Measurements from ENCODE around the gene NALF2.

Gene NALF2

GRCh38 chrX:69503782-69504625 is at the start of gene NALF2:
NALF2 (plus strand) TSS chrX:69504326; CDS start chrX:69505283, 957 bp downstream.
- H3K4me3 Mint-ChIP-seq = peak within 1 kb of the TSS; percentile 83
- H3K27me3 Mint-ChIP-seq = peaks cover 10% of the 10 kb centered on the region
- H3K9me3 Mint-ChIP-seq = no peaks in the 10 kb centered on the region
- no peaks in the 10 kb centered on the region for H3K4me1 Mint-ChIP-seq
- no peak within 1 kb of the TSS for H3K27ac Mint-ChIP-seq
- no peaks in the 10 kb centered on the region for H3K36me3 Mint-ChIP-seq

GRCh38 chrX:69457756-69458155 is 46.4 kb upstream of the NALF2 start:
- H3K27me3 Mint-ChIP-seq = peaks cover 2% of the 10 kb centered on the region
- H3K27ac Mint-ChIP-seq = no peak overlapping the region
- H3K9me3 Mint-ChIP-seq = peaks cover 5% of the 10 kb centered on the region
- H3K36me3 Mint-ChIP-seq = no peaks in the 10 kb centered on the region
- H3K4me3 Mint-ChIP-seq = no peak overlapping the region
- no peaks in the 10 kb centered on the region for H3K4me1 Mint-ChIP-seq

- H3K27me3 Mint-ChIP-seq = peaks cover 10% of the 10 kb centered on the region
- no peak overlapping the region for H3K27ac Mint-ChIP-seq
Observed at GRCh38 chrX:69466546-69466945, 37.6 kb upstream of the NALF2 start.

GRCh38 chrX:69469975-69470374 is 34.2 kb upstream of the NALF2 start:
- peaks cover 16% of the 10 kb centered on the region for H3K27me3 Mint-ChIP-seq
- no peaks in the 10 kb centered on the region for H3K36me3 Mint-ChIP-seq
- H3K4me3 Mint-ChIP-seq = no peak overlapping the region
- H3K27ac Mint-ChIP-seq = no peak overlapping the region
- H3K9me3 Mint-ChIP-seq = no peaks in the 10 kb centered on the region
- no peaks in the 10 kb centered on the region for H3K4me1 Mint-ChIP-seq

More at GRCh38 chrX:69466546-69466945, 37.6 kb upstream of the NALF2 start:
- no peak overlapping the region for H3K4me3 Mint-ChIP-seq
- H3K9me3 Mint-ChIP-seq = peaks cover 4% of the 10 kb centered on the region
- H3K36me3 Mint-ChIP-seq = no peaks in the 10 kb centered on the region
- no peaks in the 10 kb centered on the region for H3K4me1 Mint-ChIP-seq

- Mint-ChIP-seq H3K27ac (no peak overlapping the region), H3K4me1 (no peaks in the 10 kb centered on the region), H3K4me3 (no peak overlapping the region), H3K9me3 (no peaks in the 10 kb centered on the region), H3K36me3 (no peaks in the 10 kb centered on the region), H3K27me3 (peaks cover 13% of the 10 kb centered on the region)
Observed at GRCh38 chrX:69489625-69490024, 14.5 kb upstream of the NALF2 start.

- no peaks in the 10 kb centered on the region for H3K36me3 Mint-ChIP-seq
- no peaks in the 10 kb centered on the region for H3K9me3 Mint-ChIP-seq
- H3K4me3 Mint-ChIP-seq = peak overlapping the region; percentile 7
- H3K4me1 Mint-ChIP-seq = no peaks in the 10 kb centered on the region
- H3K27ac Mint-ChIP-seq = peak overlapping the region; percentile 41
- H3K27me3 Mint-ChIP-seq = peaks cover 8% of the 10 kb centered on the region
Observed at GRCh38 chrX:69493193-69493592, 10.9 kb upstream of the NALF2 start.

- Mint-ChIP-seq H3K4me3 (no peak overlapping the region), H3K4me1 (no peaks in the 10 kb centered on the region), H3K27me3 (peaks cover 6% of the 10 kb centered on the region), H3K36me3 (no peaks in the 10 kb centered on the region), H3K27ac (no peak overlapping the region), H3K9me3 (no peaks in the 10 kb centered on the region)
Observed at GRCh38 chrX:69493766-69494165, 10.4 kb upstream of the NALF2 start.

GRCh38 chrX:69496183-69496582 is 7.9 kb upstream of the NALF2 start:
- Mint-ChIP-seq H3K27ac (no peak overlapping the region), H3K27me3 (peaks cover 4% of the 10 kb centered on the region), H3K9me3 (no peaks in the 10 kb centered on the region), H3K4me1 (no peaks in the 10 kb centered on the region), H3K4me3 (no peak overlapping the region), H3K36me3 (no peaks in the 10 kb centered on the region)

GRCh38 chrX:69501429-69501828 is 2.7 kb upstream of the NALF2 start:
- H3K36me3 Mint-ChIP-seq = no peaks in the 10 kb centered on the region
- H3K27ac Mint-ChIP-seq = no peak overlapping the region

GRCh38 chrX:69503228-69503781 is 821 bp upstream of the NALF2 start:
- no peaks in the 10 kb centered on the region for H3K36me3 Mint-ChIP-seq
- H3K4me1 Mint-ChIP-seq = no peaks in the 10 kb centered on the region
- peaks cover 9% of the 10 kb centered on the region for H3K27me3 Mint-ChIP-seq
- H3K9me3 Mint-ChIP-seq = no peaks in the 10 kb centered on the region
- peak overlapping the region; percentile 78 for H3K4me3 Mint-ChIP-seq
- H3K27ac Mint-ChIP-seq = no peak overlapping the region

More at GRCh38 chrX:69501429-69501828, 2.7 kb upstream of the NALF2 start:
- no peaks in the 10 kb centered on the region for H3K9me3 Mint-ChIP-seq
- H3K4me3 Mint-ChIP-seq = no peak overlapping the region
- H3K27me3 Mint-ChIP-seq = peaks cover 6% of the 10 kb centered on the region
- H3K4me1 Mint-ChIP-seq = no peaks in the 10 kb centered on the region

- no peak overlapping the region for H3K27ac Mint-ChIP-seq
- H3K9me3 Mint-ChIP-seq = no peaks in the 10 kb centered on the region
- no peaks in the 10 kb centered on the region for H3K36me3 Mint-ChIP-seq
- H3K27me3 Mint-ChIP-seq = peaks cover 9% of the 10 kb centered on the region
- no peaks in the 10 kb centered on the region for H3K4me1 Mint-ChIP-seq
- no peak overlapping the region for H3K4me3 Mint-ChIP-seq
Observed at GRCh38 chrX:69504626-69505612, 793 bp downstream of the NALF2 start.

- no peaks in the 10 kb centered on the region for H3K36me3 Mint-ChIP-seq
- peaks cover 9% of the 10 kb centered on the region for H3K27me3 Mint-ChIP-seq
Observed at GRCh38 chrX:69505772-69506616, 1.9 kb downstream of the NALF2 start.

GRCh38 chrX:69506617-69507499 is 2.7 kb downstream of the NALF2 start:
- Mint-ChIP-seq H3K4me1 (no peaks in the 10 kb centered on the region), H3K27ac (no peak overlapping the region), H3K4me3 (no peak overlapping the region), H3K9me3 (no peaks in the 10 kb centered on the region), H3K27me3 (peaks cover 9% of the 10 kb centered on the region), H3K36me3 (no peaks in the 10 kb centered on the region)

More at GRCh38 chrX:69505772-69506616, 1.9 kb downstream of the NALF2 start:
- Mint-ChIP-seq H3K9me3 (no peaks in the 10 kb centered on the region), H3K27ac (no peak overlapping the region), H3K4me3 (peak overlapping the region; percentile 83), H3K4me1 (no peaks in the 10 kb centered on the region)

- Mint-ChIP-seq H3K9me3 (no peaks in the 10 kb centered on the region), H3K27ac (no peak overlapping the region), H3K27me3 (peaks cover 9% of the 10 kb centered on the region), H3K4me1 (no peaks in the 10 kb centered on the region), H3K36me3 (no peaks in the 10 kb centered on the region), H3K4me3 (no peak overlapping the region)
Observed at GRCh38 chrX:69507500-69507789, 3.3 kb downstream of the NALF2 start.

All from activated naive CD4-positive, alpha-beta T cell treated with anti-CD3 and anti-CD28 coated beads, Interleukin-2, amount 50 U/mL, for 24 hours (primary cell).